Ovary (tissue), 9 donors: ENCODE measurements around the gene MACROH2A2. TPM values are rescaled to one million over a fixed set of nuclear protein-coding genes. Genes with fewer than 3 reads are reported as not detected.

Experiments
- DNase-seq, 5 donors: peaks; one replicate each; pipeline ENCODE4 v3.0.0-alpha.2; 2019 to 2020
- H3K27ac ChIP-seq, 2 donors: fragments of 200-600 bp; one replicate each; pipeline versions ENCODE4 v1.5.1 to v1.8.0; 2019 to 2022
- H3K27me3 ChIP-seq: fragments of 200-600 bp; one replicate; pipeline ENCODE4 v1.8.0; 2022
- H3K36me3 ChIP-seq: fragments of 200-600 bp; sonication (generic); one replicate; pipeline ENCODE4 v1.5.1; 2019
- H3K4me1 ChIP-seq: one replicate; pipeline ENCODE4 v1.8.1; 2013; ENCODE audit warnings: mild to moderate bottlenecking, moderate library complexity; ENCODE audit not compliant: insufficient read depth
- H3K4me3 ChIP-seq: fragments of 200-600 bp; sonication (generic); one replicate; pipeline ENCODE4 v1.5.1; 2017
- H3K9me3 ChIP-seq, 2 donors: fragments of 200-600 bp in 1 of 2; sonication (generic) in 1 of 2; one replicate each; pipeline versions ENCODE4 v1.5.1 to v1.8.1; 2013 to 2019; ENCODE audit warnings: mild to moderate bottlenecking in 1 of 2, moderate library complexity in 1 of 2
- EP300 ChIP-seq: sonication (generic); formaldehyde crosslinking; IDR thresholded peaks from one replicate; pipeline ENCODE4 v1.6.1; 2017; ENCODE audit warnings: antibody characterized with exemption
- POLR2A ChIP-seq: fragments of 450-650 bp; IDR thresholded peaks from one replicate; pipeline ENCODE4 v1.6.1; 2017; ENCODE audit warnings: antibody characterized with exemption, mild to moderate bottlenecking, moderate library complexity
- WGBS, 3 donors: extraction: QIAGEN DNeasy Blood & Tissue Kit in 1 of 3; methylation state at CpG; one replicate each; pipeline versions ENCODE4 v1.1.5 to v1.1.7; 2013 to 2017; 5-methylcytosine and 5-hydroxymethylcytosine counted together
- intact Hi-C, 4 donors: fragments of 100-400 bp; cut with DNase I; formaldehyde crosslinking; loops; one replicate each; pipeline versions ENCODE4 v1.11.0 to v1.15.1; 2022 to 2023
- polyA plus RNA-seq, 2 donors: library from polyadenylated mRNA; stranded (reverse); fragments of 200-250 nt in 1 of 2; fragments of 350-450 nt in 1 of 2; fragmentation: Illumina TruSeq in 1 of 2; extraction: RNeasy Lipid Tissue Mini Kit (QIAGEN cat#74804) in 1 of 2; gene quantifications; one replicate each; pipeline ENCODE4 v1.2.3, GENCODE V29; 2013 to 2014
- total RNA-seq, 7 donors: library from RNA; depleted of rRNA in 2 of 7; stranded (reverse); fragments of >200 nt in 2 of 7; fragmentation: NEBNext Ultra II Directional in 3 of 7; extraction: Animal tissue kit (Norgen Biotek cat#: 25700) in 3 of 7; gene quantifications; one replicate each; pipeline versions ENCODE4 v1.1.0 to v1.2.4, GENCODE V29; 2016 to 2023
- TF ChIP-seq, protein P1 (sequence below), 3 donors: fragments of 450-650 bp in 2 of 3; fragments of 200-600 bp in 1 of 3; IDR thresholded peaks; one replicate each; pipeline versions ENCODE4 v1.5.1 to v1.8.0; 2016 to 2022; ENCODE audit warnings: antibody characterized with exemption in 3 of 3, mild to moderate bottlenecking in 1 of 3
- donor health status: DM: no; HTN: no; CAD: no; lungs with moderate emphysema.
- donor health status: DM: no; HTN: no; CAD: no.
- donor health status: Bipolar disorder and iron deficiency.
- donor health status: DM: yes; HTN: yes; CAD: no.
- donor health status: DM: no; HTN: no; CAD: no.
- donor health status: DM: yes; HTN: yes; CAD: no.

Gene MACROH2A2
- total and polyA plus RNA-seq, 9 donors, result 6.3 to 24.6 (median 19.3) TPM

DNA sequence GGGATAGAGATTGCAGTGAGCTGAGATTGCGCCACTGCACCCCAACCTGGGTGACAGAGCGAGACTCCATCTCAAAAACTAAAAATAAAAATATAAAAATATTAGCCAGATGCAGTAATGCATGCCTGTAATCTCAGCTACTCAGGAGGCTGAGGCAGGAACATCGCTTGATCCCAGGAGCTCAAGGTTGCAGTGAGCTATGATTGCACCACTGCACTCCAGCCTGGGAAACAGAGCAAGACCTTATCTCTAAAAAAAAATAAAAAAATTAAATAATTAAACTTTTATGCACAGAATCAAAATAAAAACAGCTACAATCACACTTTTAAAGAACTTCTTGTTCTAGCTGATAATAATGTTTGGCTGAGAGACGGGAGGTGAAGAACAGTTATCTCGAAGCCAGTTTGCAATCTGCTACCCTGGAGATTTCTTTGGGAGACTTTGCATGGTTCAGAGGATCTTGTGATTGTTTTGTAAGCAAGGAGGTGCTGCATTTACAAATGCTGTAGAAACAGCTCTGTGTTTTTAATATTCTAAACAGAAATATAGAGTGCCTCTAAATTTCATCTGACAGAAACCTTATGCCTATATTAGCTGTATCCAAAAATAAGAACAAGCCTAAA, 19.9 kb upstream of the MACROH2A2 start:
- Histone ChIP-seq H3K9me3 (no peaks in the 10 kb centered on the region), H3K27me3 (no peaks in the 10 kb centered on the region), H3K36me3 (no peaks in the 10 kb centered on the region), H3K27ac (no peak overlapping the region), H3K4me1 (no peaks in the 10 kb centered on the region), H3K4me3 (no peak overlapping the region)
- no peak for DNase-seq
- 26 to 39% (median 29%) methylated on average over 5 of the region's 5 CpGs for WGBS, 3 donors
- intact Hi-C loops, result no loop called here
- TF ChIP-seq EP300 (no peak), POLR2A (no peak)
- TF ChIP-seq, protein P1, sequence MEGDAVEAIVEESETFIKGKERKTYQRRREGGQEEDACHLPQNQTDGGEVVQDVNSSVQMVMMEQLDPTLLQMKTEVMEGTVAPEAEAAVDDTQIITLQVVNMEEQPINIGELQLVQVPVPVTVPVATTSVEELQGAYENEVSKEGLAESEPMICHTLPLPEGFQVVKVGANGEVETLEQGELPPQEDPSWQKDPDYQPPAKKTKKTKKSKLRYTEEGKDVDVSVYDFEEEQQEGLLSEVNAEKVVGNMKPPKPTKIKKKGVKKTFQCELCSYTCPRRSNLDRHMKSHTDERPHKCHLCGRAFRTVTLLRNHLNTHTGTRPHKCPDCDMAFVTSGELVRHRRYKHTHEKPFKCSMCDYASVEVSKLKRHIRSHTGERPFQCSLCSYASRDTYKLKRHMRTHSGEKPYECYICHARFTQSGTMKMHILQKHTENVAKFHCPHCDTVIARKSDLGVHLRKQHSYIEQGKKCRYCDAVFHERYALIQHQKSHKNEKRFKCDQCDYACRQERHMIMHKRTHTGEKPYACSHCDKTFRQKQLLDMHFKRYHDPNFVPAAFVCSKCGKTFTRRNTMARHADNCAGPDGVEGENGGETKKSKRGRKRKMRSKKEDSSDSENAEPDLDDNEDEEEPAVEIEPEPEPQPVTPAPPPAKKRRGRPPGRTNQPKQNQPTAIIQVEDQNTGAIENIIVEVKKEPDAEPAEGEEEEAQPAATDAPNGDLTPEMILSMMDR (IDR thresholded peaks at IDR 0.05), result no peak

DNA sequence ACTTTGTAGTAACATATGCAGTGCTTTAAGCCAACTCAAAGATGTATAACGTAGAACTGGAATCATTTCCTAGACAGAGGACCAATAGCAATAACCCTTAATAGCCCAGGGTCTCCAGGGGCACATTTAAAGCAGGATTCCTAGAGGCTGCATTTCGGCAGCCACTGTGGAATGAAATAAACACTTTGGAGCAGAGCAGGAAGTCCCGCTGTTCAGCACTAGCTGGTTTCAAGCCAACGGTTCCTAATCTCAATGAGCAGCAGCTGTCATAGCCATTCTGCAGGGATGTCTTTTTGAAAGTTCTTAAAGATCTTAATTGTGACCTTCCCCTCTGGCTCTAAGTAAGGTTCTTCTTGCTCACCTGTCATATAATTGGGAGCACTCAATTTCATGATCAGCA, 18.4 kb upstream of the MACROH2A2 start:
- Histone ChIP-seq H3K4me1 (no peaks in the 10 kb centered on the region), H3K27me3 (no peaks in the 10 kb centered on the region), H3K9me3 (no peaks in the 10 kb centered on the region), H3K4me3 (no peak overlapping the region), H3K36me3 (no peaks in the 10 kb centered on the region), H3K27ac (no peak overlapping the region)
- DNase-seq, result no peak
- intact Hi-C loops, result no loop called here
- WGBS, 3 donors, result 3 to 8% (median 5%) methylated on average over 4 of the region's 4 CpGs
- TF ChIP-seq, protein P1 (IDR thresholded peaks at IDR 0.05), result no peak
- TF ChIP-seq POLR2A, result no peak
- TF ChIP-seq EP300, result no peak

DNA sequence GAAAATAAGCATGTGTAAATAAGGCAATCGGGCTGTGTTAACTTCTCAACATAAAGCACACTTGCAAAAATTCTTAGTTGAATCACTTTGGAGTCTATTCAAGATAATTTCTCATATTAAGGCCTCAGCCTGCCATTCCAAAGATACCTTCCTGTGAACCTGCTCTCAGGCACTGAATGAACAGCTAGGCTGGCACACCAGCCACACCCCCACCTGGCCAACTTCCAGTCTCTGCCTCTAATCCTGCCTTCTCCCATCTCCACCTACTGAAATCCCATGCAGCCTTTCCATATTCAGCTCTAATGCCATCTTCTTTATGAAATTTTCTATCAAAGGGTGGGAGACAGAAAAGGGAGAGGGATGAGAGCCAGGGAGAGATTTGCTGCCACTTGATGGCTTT, 17.1 kb upstream of the MACROH2A2 start:
- no peak overlapping the region for H3K4me3 ChIP-seq
- no peak overlapping the region for H3K27ac ChIP-seq
- no peaks in the 10 kb centered on the region for H3K27me3 ChIP-seq
- no peaks in the 10 kb centered on the region for H3K4me1 ChIP-seq
- WGBS, 3 donors, result 68 to 78% (median 72%) methylated on average over 1 of the region's 1 CpG
- TF ChIP-seq POLR2A (no peak), EP300 (no peak)
- TF ChIP-seq, protein P1 (IDR thresholded peaks at IDR 0.05), result no peak
- no peaks in the 10 kb centered on the region for H3K36me3 ChIP-seq
- no peak for DNase-seq
- H3K9me3 ChIP-seq, result no peaks in the 10 kb centered on the region
- intact Hi-C loops, result no loop called here

DNA sequence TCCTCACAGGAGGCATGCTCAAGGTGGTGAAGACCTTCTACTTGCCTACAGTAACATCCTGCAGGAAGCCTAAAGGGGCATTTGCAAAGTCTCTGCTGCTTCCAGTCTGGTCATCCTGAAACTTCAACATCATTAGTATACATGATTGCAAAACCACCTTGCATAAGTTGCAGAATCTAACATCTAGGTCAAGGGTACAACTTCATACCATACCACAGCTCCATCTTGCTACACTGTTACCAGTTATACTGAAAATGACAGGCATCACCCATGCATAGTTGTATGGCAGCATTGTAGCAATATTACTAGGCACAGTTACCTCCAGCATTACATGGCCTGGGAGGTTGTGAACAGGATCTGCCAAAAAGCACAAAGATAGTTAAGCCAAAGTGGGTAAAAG, 13.7 kb upstream of the MACROH2A2 start:
- Histone ChIP-seq H3K9me3 (no peaks in the 10 kb centered on the region), H3K4me3 (no peak overlapping the region), H3K27ac (no peak overlapping the region), H3K4me1 (no peaks in the 10 kb centered on the region), H3K27me3 (no peaks in the 10 kb centered on the region), H3K36me3 (no peaks in the 10 kb centered on the region)
- DNase-seq, result no peak
- TF ChIP-seq EP300 (no peak), POLR2A (no peak)
- TF ChIP-seq, protein P1 (IDR thresholded peaks at IDR 0.05), result no peak
- intact Hi-C loops, result no loop called here
